A549 (cell line): ENCODE measurements around the gene SPATA31D1.

Source experiments
- CEBPB ChIP-seq, 2 experiments: fragments of >200 bp in 1 of 2; sonication (Bioruptor Twin) in 1 of 2; formaldehyde crosslinking in 1 of 2; IDR thresholded peaks; 2 replicates each; pipeline ENCODE4 v1.6.1; 2012 to 2016
- CTCF ChIP-seq: fragments of >200 bp; sonication (Bioruptor Twin); formaldehyde crosslinking; IDR thresholded peaks from 3 replicates; pipeline ENCODE4 v1.5.1; 2016
- FOSB ChIP-seq: fragments of 250-450 bp; sonication (Bioruptor Pico); IDR thresholded peaks from 2 replicates; pipeline ENCODE4 v1.5.0; 2020; ENCODE audit warnings: mild to moderate bottlenecking, moderate library complexity
- MAFK ChIP-seq: fragments of 450-650 bp; IDR thresholded peaks from 2 replicates; pipeline ENCODE4 v1.6.1; 2014; ENCODE audit not compliant: partially characterized antibody
- POLR2A ChIP-seq: IDR thresholded peaks from 2 replicates; pipeline ENCODE4 v1.6.1; 2012; ENCODE audit warnings: mild to moderate bottlenecking, low read length
- RFX5 ChIP-seq: fragments of 450-650 bp; IDR thresholded peaks from 2 replicates; pipeline ENCODE4 v1.7.1; 2014; ENCODE audit warnings: antibody characterized with exemption, mild to moderate bottlenecking, moderate library complexity
- SREBF2 ChIP-seq: fragments of 450-650 bp; IDR thresholded peaks from 2 replicates; pipeline ENCODE4 v1.6.1; 2014; ENCODE audit warnings: mild to moderate bottlenecking, moderate library complexity
- ZC3H11A ChIP-seq: fragments of 450-650 bp; IDR thresholded peaks from 2 replicates; pipeline ENCODE4 v1.6.1; 2014; ENCODE audit warnings: antibody characterized with exemption, mild to moderate bottlenecking

GRCh38 chr9:82020331-82020730 is 31.8 kb downstream of the SPATA31D1 start:
- TF ChIP-seq CTCF (no peak), POLR2A (no peak), ZC3H11A (no peak), SREBF2 (no peak), CEBPB (IDR thresholded peaks at IDR 0.05) (no peak), FOSB (CRISPR knock-in tag) (no peak), MAFK (no peak), RFX5 (no peak)
